8988T (cell line): ENCODE measurements around the gene KCNS1.
"Not testable (repeated sequence)": the region's sequence is repeated elsewhere in the genome, so short reads cannot be mapped to it uniquely, and the experiment has no call there.

Experiments
- DNase-seq: peaks from one replicate; pipeline ENCODE4 v3.0.0; 2011

The KCNS1 gene

GRCh38 chr20:45073221-45073620 lies 27.7 kb downstream of the KCNS1 start:
- DNase-seq: no peak

GRCh38 chr20:45072066-45072465 lies 28.9 kb downstream of the KCNS1 start:
- DNase-seq: no peak

- DNase-seq: no peak
Observed at GRCh38 chr20:45070932-45071632, 29.8 kb downstream of the KCNS1 start.

- no peak for DNase-seq
Observed at GRCh38 chr20:45069261-45069660, 31.7 kb downstream of the KCNS1 start.

- no peak for DNase-seq
Observed at GRCh38 chr20:45067558-45067957, 33.4 kb downstream of the KCNS1 start.

GRCh38 chr20:45067087-45067486 lies 33.8 kb downstream of the KCNS1 start:
- DNase-seq: no peak

GRCh38 chr20:45066372-45066771 lies 34.6 kb downstream of the KCNS1 start:
- no peak for DNase-seq

- no peak for DNase-seq
Observed at GRCh38 chr20:45064812-45065211, 36.1 kb downstream of the KCNS1 start.

- DNase-seq: not testable (repeated sequence)
Observed at GRCh38 chr20:45063107-45063506, 37.8 kb downstream of the KCNS1 start.

- peak; percentile 46 for DNase-seq
Observed at GRCh38 chr20:45061244-45061643, 39.7 kb downstream of the KCNS1 start.

GRCh38 chr20:45060294-45060693 lies 40.6 kb downstream of the KCNS1 start:
- no peak for DNase-seq

GRCh38 chr20:45059022-45059728 lies 41.8 kb downstream of the KCNS1 start:
- DNase-seq: no peak

- DNase-seq: no peak
Observed at GRCh38 chr20:45058168-45058850, 42.6 kb downstream of the KCNS1 start.

GRCh38 chr20:45056473-45057173 lies 44.3 kb downstream of the KCNS1 start:
- DNase-seq: no peak

GRCh38 chr20:45055056-45055455 lies 45.9 kb downstream of the KCNS1 start:
- DNase-seq: no peak

- DNase-seq: no peak
Observed at GRCh38 chr20:45053430-45054351, 47.2 kb downstream of the KCNS1 start.

- no peak for DNase-seq
Observed at GRCh38 chr20:45052698-45053429, 48.1 kb downstream of the KCNS1 start.

GRCh38 chr20:45051204-45052060 lies 49.5 kb downstream of the KCNS1 start:
- DNase-seq: no peak

- DNase-seq: no peak
Observed at GRCh38 chr20:45049904-45050471, 50.9 kb downstream of the KCNS1 start.

- DNase-seq: no peak
Observed at GRCh38 chr20:45049438-45049837, 51.5 kb downstream of the KCNS1 start.
